NCI-H510A (cell line): ENCODE results near the gene RBM33.
"Not testable (repeated sequence)": the region's sequence is repeated elsewhere in the genome, so short reads cannot be mapped to it uniquely, and the experiment has no call there.

Source experiments
- DNase-seq: peaks from one replicate; lab custom pipeline; 2025; lab: John Stamatoyannopoulos, UW

Gene RBM33

GRCh38 chr7:155665079-155665956, 20.9 kb downstream of the RBM33 start:
- DNase-seq, result no peak

- DNase-seq, result no peak
Observed at GRCh38 chr7:155665957-155666287, 21.5 kb downstream of the RBM33 start.

GRCh38 chr7:155667241-155667829, 22.9 kb downstream of the RBM33 start:
- no peak for DNase-seq

GRCh38 chr7:155669717-155670505, 25.4 kb downstream of the RBM33 start:
- DNase-seq, result peak; percentile 29

GRCh38 chr7:155670521-155670920, 26.1 kb downstream of the RBM33 start:
- DNase-seq, result no peak

- no peak for DNase-seq
Observed at GRCh38 chr7:155674556-155674955, 30.1 kb downstream of the RBM33 start.

- DNase-seq, result no peak
Observed at GRCh38 chr7:155676052-155676451, 31.6 kb downstream of the RBM33 start.

GRCh38 chr7:155677688-155678087, 33.2 kb downstream of the RBM33 start:
- DNase-seq, result no peak

GRCh38 chr7:155680124-155680523, 35.7 kb downstream of the RBM33 start:
- DNase-seq, result no peak

- no peak for DNase-seq
Observed at GRCh38 chr7:155680864-155681263, 36.4 kb downstream of the RBM33 start.

GRCh38 chr7:155681663-155682062, 37.2 kb downstream of the RBM33 start:
- DNase-seq, result no peak

GRCh38 chr7:155682484-155682883, 38.0 kb downstream of the RBM33 start:
- no peak for DNase-seq

- DNase-seq, result no peak
Observed at GRCh38 chr7:155683098-155683497, 38.6 kb downstream of the RBM33 start.

- no peak for DNase-seq
Observed at GRCh38 chr7:155683714-155684113, 39.3 kb downstream of the RBM33 start.

- no peak for DNase-seq
Observed at GRCh38 chr7:155684543-155684942, 40.1 kb downstream of the RBM33 start.

- no peak for DNase-seq
Observed at GRCh38 chr7:155685070-155685790, 40.8 kb downstream of the RBM33 start.

- DNase-seq, result no peak
Observed at GRCh38 chr7:155685791-155686160, 41.3 kb downstream of the RBM33 start.

GRCh38 chr7:155686620-155687324, 42.3 kb downstream of the RBM33 start:
- DNase-seq, result not testable (repeated sequence)

GRCh38 chr7:155688237-155688636, 43.8 kb downstream of the RBM33 start:
- not testable (repeated sequence) for DNase-seq

- DNase-seq, result not testable (repeated sequence)
Observed at GRCh38 chr7:155690655-155691054, 46.2 kb downstream of the RBM33 start.

- no peak for DNase-seq
Observed at GRCh38 chr7:155692317-155692716, 47.9 kb downstream of the RBM33 start.

- no peak for DNase-seq
Observed at GRCh38 chr7:155693826-155694225, 49.4 kb downstream of the RBM33 start.
